Erythroblast (primary cell): Measurements from ENCODE around the gene SBF2.
"Not testable (repeated sequence)": the region's sequence is repeated elsewhere in the genome, so short reads cannot be mapped to it uniquely, and the experiment has no call there.

Source experiments
- DNase-seq, 2 experiments: peaks; one replicate each; lab custom pipeline; 2025; lab: John Stamatoyannopoulos, UW
- GATA1 ChIP-seq: IDR thresholded peaks from 2 replicates; pipeline ENCODE4 v1.6.1; 2011; ENCODE audit warnings: low read depth, mild to moderate bottlenecking, control low read depth, low read length, moderate library complexity
- POLR2A ChIP-seq: IDR thresholded peaks from 2 replicates; pipeline ENCODE4 v1.6.1; 2011; ENCODE audit warnings: mild to moderate bottlenecking, low read length

SBF2 gene

GRCh38 chr11:10130875-10131274 lies 163.1 kb downstream of the SBF2 start:
- no peak for DNase-seq
- TF ChIP-seq GATA1 (no peak), POLR2A (no peak)

- DNase-seq, result not testable (repeated sequence)
Observed at GRCh38 chr11:10129184-10129583, 164.8 kb downstream of the SBF2 start.

- TF ChIP-seq GATA1 (no peak), POLR2A (no peak)
- no peak for DNase-seq
Observed at GRCh38 chr11:10125522-10126133, 168.4 kb downstream of the SBF2 start.

- DNase-seq, result no peak
- TF ChIP-seq GATA1 (no peak), POLR2A (no peak)
Observed at GRCh38 chr11:10122326-10123197, 171.5 kb downstream of the SBF2 start.

- TF ChIP-seq GATA1 (no peak), POLR2A (no peak)
- DNase-seq, result no peak
Observed at GRCh38 chr11:10118865-10119264, 175.2 kb downstream of the SBF2 start.

- TF ChIP-seq GATA1 (no peak), POLR2A (no peak)
- DNase-seq, result no peak
Observed at GRCh38 chr11:10117709-10118351, 176.2 kb downstream of the SBF2 start.

- no peak for DNase-seq
- TF ChIP-seq GATA1, result no peak
Observed at GRCh38 chr11:10116588-10116987, 177.4 kb downstream of the SBF2 start.

- no peak for DNase-seq
- no peak for TF ChIP-seq POLR2A
- no peak for TF ChIP-seq GATA1
Observed at GRCh38 chr11:10114593-10115404, 179.2 kb downstream of the SBF2 start.

GRCh38 chr11:10113852-10114251 lies 180.2 kb downstream of the SBF2 start:
- TF ChIP-seq POLR2A (no peak), GATA1 (no peak)
- DNase-seq, result no peak

- TF ChIP-seq POLR2A (no peak), GATA1 (no peak)
- DNase-seq, result no peak
Observed at GRCh38 chr11:10109806-10110205, 184.2 kb downstream of the SBF2 start.

- DNase-seq, result no peak
- TF ChIP-seq GATA1 (no peak), POLR2A (no peak)
Observed at GRCh38 chr11:10108915-10109680, 184.9 kb downstream of the SBF2 start.

GRCh38 chr11:10107497-10107896 lies 186.5 kb downstream of the SBF2 start:
- DNase-seq, result no peak
- TF ChIP-seq POLR2A (no peak), GATA1 (no peak)

- DNase-seq, result no peak
- TF ChIP-seq POLR2A, result no peak
- TF ChIP-seq GATA1, result no peak
Observed at GRCh38 chr11:10097615-10098014, 196.4 kb downstream of the SBF2 start.

- DNase-seq, result no peak
- TF ChIP-seq GATA1, result no peak
- no peak for TF ChIP-seq POLR2A
Observed at GRCh38 chr11:10096987-10097386, 197.0 kb downstream of the SBF2 start.
